Measurements from ENCODE around the gene UNK.

Gene UNK

DNA sequence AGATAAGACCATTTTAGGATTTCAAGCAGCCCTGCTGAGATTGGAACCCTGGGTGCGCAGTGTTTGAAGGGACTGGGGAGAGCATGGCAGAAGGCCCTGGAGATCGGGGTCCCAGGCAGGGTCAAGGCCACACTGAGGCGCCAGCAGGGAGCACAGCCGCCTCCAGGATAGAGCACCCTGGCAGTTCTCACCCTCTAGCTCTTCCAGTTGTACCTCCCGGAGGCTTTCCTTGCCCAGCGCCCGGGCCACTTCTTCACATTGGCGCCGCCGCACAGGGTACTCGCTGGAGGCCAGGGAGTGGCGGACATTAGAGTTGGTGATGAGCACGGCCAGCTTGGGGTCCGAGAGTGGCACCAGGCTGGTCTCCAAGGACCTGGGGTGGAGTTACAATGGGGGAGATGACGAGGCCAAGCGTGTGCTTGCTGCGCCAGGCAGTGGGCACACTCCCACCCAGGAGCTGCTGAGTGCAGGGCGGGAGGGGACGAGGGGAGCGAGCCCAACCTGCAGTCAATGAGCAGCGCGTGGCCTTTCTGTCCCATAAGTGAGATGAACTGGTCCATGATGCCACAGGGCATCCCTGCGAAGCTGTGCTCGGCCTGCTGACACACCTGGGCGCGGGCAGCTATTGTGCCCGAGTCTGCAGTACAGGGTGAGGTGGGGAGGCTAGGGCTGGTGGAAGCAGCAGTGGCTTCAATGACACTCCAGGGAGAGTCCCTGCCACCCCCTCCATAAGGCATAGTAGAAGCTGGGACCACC, 21.9 kb upstream of the UNK start:
- H3K27ac ChIP-seq (ENCODE audit: low read depth, low read length): no peak overlapping the region
- H3K36me3 ChIP-seq (ENCODE audit: control insufficient read depth in 1 of 2, insufficient read depth in 2 of 2, low read length in 2 of 2): peaks cover 0 to 25% of the 10 kb centered on the region in 2 donors
- no peak overlapping the region for H3K4me3 ChIP-seq (ENCODE audit: low read depth in 1 of 2, low read length in 2 of 2)
- H3K9ac ChIP-seq (ENCODE audit: low read depth in 1 of 2, low read length in 2 of 2): no peak overlapping the region
- peaks cover 10 to 18% of the 10 kb centered on the region in 2 donors for H3K4me1 ChIP-seq (ENCODE audit: control insufficient read depth in 1 of 2, insufficient read depth in 2 of 2, low read length in 2 of 2)
- no peaks in the 10 kb centered on the region for H3K9me3 ChIP-seq (ENCODE audit: control insufficient read depth in 1 of 2, low read length in 2 of 2)
- no peaks in the 10 kb centered on the region for H3K27me3 ChIP-seq (ENCODE audit: control insufficient read depth in 1 of 2, insufficient read depth in 2 of 2, low read length in 2 of 2)

DNA sequence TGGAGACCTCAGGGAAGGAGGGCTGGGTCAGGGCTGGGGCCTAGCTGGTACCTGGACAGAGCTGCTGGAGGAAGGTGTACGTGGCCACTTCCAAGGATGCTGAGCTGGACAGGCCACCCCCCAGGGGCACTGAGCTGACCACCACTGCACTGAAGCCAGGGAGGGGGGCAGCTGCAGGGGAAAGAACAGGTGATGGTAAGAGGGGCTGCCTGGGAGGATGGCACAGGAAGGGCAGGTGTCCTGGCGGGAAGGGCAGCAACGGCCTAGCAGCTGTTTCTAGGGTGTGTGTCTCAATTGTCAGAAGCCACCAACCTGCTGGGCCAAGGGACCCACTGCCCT, 21.4 kb upstream of the UNK start:
- H3K9me3 ChIP-seq (ENCODE audit: control insufficient read depth in 1 of 2, low read length in 2 of 2): no peaks in the 10 kb centered on the region
- H3K9ac ChIP-seq (ENCODE audit: low read depth in 1 of 2, low read length in 2 of 2): no peak overlapping the region
- peaks cover 0 to 20% of the 10 kb centered on the region in 2 donors for H3K36me3 ChIP-seq (ENCODE audit: control insufficient read depth in 1 of 2, insufficient read depth in 2 of 2, low read length in 2 of 2)
- no peak overlapping the region for H3K4me3 ChIP-seq (ENCODE audit: low read depth in 1 of 2, low read length in 2 of 2)
- H3K27me3 ChIP-seq (ENCODE audit: control insufficient read depth in 1 of 2, insufficient read depth in 2 of 2, low read length in 2 of 2): no peaks in the 10 kb centered on the region
- H3K4me1 ChIP-seq (ENCODE audit: control insufficient read depth in 1 of 2, insufficient read depth in 2 of 2, low read length in 2 of 2): peaks cover 10 to 18% of the 10 kb centered on the region in 2 donors
- H3K27ac ChIP-seq (ENCODE audit: low read depth, low read length): no peak overlapping the region

DNA sequence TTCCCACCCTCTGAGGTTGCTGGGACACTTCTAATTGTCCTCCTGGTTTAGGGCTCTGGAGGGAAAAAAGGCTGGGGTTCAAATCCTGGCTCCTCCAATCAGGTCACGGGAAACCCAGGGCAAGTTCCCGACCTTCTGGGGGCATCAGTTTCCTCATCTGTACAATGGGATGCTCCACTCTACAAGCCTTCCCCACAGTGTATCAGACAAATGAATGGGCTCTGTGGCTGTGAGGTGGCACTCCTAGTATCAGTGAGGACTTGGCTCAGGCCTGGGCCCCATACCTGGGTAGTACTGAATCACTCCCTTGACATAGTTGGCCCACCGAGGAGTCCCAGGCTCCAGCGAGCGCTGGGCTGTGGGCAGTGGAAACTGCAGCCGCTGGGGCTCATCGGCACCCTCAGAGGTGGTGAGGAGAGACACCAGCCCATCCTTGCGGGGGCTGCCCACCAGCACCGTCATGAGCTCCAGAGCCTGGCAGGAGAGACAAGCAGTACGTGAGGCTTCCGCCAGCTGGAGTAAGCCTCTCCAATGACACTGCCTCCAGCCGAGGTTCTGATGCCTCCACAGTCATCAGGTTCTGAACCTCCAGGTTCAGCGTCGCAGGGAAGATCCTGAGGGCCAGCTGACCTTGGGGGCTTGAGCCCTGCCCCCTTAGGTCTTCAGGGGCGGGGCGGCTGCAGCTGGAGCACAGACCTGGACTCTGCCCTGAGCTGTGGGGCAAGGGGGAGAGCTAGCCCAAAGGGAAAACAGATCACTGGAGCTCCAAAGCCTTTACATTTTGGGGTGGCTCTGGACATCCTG, 20.8 kb upstream of the UNK start:
- Histone ChIP-seq H3K27me3 (ENCODE audit: control insufficient read depth in 1 of 2, insufficient read depth in 2 of 2, low read length in 2 of 2) (no peaks in the 10 kb centered on the region), H3K4me1 (ENCODE audit: control insufficient read depth in 1 of 2, insufficient read depth in 2 of 2, low read length in 2 of 2) (peaks cover 10 to 18% of the 10 kb centered on the region in 2 donors), H3K9me3 (ENCODE audit: control insufficient read depth in 1 of 2, low read length in 2 of 2) (no peaks in the 10 kb centered on the region), H3K27ac (ENCODE audit: low read depth, low read length) (no peak overlapping the region), H3K9ac (ENCODE audit: low read depth in 1 of 2, low read length in 2 of 2) (peak overlapping the region; percentile 76 to 86), H3K4me3 (ENCODE audit: low read depth in 1 of 2, low read length in 2 of 2) (peak overlapping the region; percentile 77 to 83), H3K36me3 (ENCODE audit: control insufficient read depth in 1 of 2, insufficient read depth in 2 of 2, low read length in 2 of 2) (peaks cover 0 to 14% of the 10 kb centered on the region in 2 donors)

DNA sequence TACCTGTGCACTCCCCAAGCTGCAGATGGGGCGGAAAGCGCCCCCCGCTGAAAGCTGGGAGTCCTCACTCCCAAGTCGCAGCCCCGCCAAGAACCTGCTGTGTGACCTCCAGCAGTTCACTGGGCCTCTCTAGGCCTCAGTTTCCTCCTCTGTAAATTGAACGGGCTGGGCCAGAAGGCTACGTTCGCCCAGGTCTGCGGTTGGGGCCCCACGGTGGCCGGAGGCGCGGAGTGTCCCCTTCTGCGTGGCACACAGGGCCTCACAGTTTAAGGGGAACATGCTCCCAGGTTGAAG, 20.2 kb upstream of the UNK start:
- Histone ChIP-seq H3K4me1 (ENCODE audit: control insufficient read depth in 1 of 2, insufficient read depth in 2 of 2, low read length in 2 of 2) (peaks cover 13 to 21% of the 10 kb centered on the region in 2 donors), H3K36me3 (ENCODE audit: control insufficient read depth in 1 of 2, insufficient read depth in 2 of 2, low read length in 2 of 2) (peaks cover 0 to 13% of the 10 kb centered on the region in 2 donors), H3K9me3 (ENCODE audit: control insufficient read depth in 1 of 2, low read length in 2 of 2) (no peaks in the 10 kb centered on the region), H3K27me3 (ENCODE audit: control insufficient read depth in 1 of 2, insufficient read depth in 2 of 2, low read length in 2 of 2) (no peaks in the 10 kb centered on the region), H3K9ac (ENCODE audit: low read depth in 1 of 2, low read length in 2 of 2) (peak overlapping the region; percentile 76 to 86), H3K4me3 (ENCODE audit: low read depth in 1 of 2, low read length in 2 of 2) (peak overlapping the region; percentile 77 to 83), H3K27ac (ENCODE audit: low read depth, low read length) (peak overlapping the region; percentile 75)

DNA sequence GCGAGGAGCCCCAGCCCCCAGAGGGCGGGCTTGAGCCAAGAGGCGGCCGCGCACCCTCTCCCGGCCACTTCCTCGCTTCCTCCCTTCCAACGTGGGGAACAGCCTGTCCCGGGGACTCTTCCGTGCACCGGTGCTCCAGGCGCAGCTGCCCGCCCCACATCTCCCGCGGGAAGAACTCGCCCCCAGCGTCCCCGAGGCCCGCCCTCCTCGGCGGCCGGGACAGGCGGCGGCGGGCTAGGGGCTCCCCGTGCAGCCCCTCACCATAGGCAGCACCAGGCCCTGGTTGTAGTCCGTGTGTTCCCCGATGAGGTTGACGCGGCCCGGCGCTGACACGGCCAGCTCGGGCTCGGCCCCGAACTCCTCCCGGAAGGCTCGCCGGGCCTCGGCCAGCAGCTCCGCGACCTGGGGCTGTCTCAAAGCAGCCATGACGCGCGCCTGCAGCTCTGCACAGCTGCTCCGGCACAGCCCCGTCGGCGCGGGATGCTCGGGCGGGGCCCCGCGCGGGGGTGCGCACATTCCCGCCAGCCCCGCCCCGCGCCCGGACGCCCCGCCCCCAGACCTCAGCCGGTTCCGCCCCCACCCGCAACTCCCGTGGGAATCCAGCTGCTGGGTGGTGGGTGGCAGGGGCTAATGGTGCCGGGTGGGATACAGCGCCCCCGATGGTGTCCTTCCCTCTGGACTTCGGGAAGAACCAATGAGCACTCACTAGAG, 19.7 kb upstream of the UNK start, which contains the start of gene GALK1:
GALK1 (minus strand) TSS at position 482 of the 711 bp plus-strand sequence; CDS start at position 426, 56 bp downstream.
- peak within 1 kb of the TSS; percentile 75 for H3K27ac ChIP-seq (ENCODE audit: low read depth, low read length)
- peaks cover 17 to 23% of the 10 kb centered on the region in 2 donors for H3K4me1 ChIP-seq (ENCODE audit: control insufficient read depth in 1 of 2, insufficient read depth in 2 of 2, low read length in 2 of 2)
- H3K9ac ChIP-seq (ENCODE audit: low read depth in 1 of 2, low read length in 2 of 2): peak within 1 kb of the TSS; percentile 76 to 86

DNA sequence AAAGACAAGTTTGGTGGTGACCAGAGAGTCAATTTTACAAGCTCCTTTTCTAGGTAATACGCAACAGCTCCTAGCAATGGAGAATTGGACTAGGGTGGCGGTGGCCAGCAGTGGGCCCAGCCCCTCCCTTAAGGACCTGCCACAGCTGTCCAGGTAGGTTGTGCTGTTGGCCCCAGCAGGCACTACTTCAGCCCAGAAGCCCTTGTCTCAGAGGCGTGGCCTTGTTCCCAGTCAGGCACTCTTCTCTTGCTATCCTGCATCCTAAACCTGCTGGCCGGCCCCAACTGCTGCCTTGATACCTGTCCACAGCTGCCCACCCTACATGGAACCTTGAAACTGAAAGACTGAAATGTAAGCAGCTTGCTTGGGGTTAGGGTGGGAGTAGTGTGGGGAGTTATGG, 18.6 kb upstream of the UNK start:
- H3K27ac ChIP-seq (ENCODE audit: low read depth, low read length): no peak overlapping the region
- H3K4me3 ChIP-seq (ENCODE audit: low read depth in 1 of 2, low read length in 2 of 2): no peak overlapping the region
- H3K4me1 ChIP-seq (ENCODE audit: control insufficient read depth in 1 of 2, insufficient read depth in 2 of 2, low read length in 2 of 2): peaks cover 17 to 23% of the 10 kb centered on the region in 2 donors
- no peaks in the 10 kb centered on the region for H3K27me3 ChIP-seq (ENCODE audit: control insufficient read depth in 1 of 2, insufficient read depth in 2 of 2, low read length in 2 of 2)
- H3K36me3 ChIP-seq (ENCODE audit: control insufficient read depth in 1 of 2, insufficient read depth in 2 of 2, low read length in 2 of 2): peaks cover 0 to 8% of the 10 kb centered on the region in 2 donors
- no peak overlapping the region for H3K9ac ChIP-seq (ENCODE audit: low read depth in 1 of 2, low read length in 2 of 2)
- H3K9me3 ChIP-seq (ENCODE audit: control insufficient read depth in 1 of 2, low read length in 2 of 2): no peaks in the 10 kb centered on the region

More for the DNA sequence above, 19.7 kb upstream of the UNK start, which contains the start of gene GALK1:
- no peaks in the 10 kb centered on the region for H3K27me3 ChIP-seq (ENCODE audit: control insufficient read depth in 1 of 2, insufficient read depth in 2 of 2, low read length in 2 of 2)
- peaks cover 0 to 8% of the 10 kb centered on the region in 2 donors for H3K36me3 ChIP-seq (ENCODE audit: control insufficient read depth in 1 of 2, insufficient read depth in 2 of 2, low read length in 2 of 2)
- no peaks in the 10 kb centered on the region for H3K9me3 ChIP-seq (ENCODE audit: control insufficient read depth in 1 of 2, low read length in 2 of 2)
- H3K4me3 ChIP-seq (ENCODE audit: low read depth in 1 of 2, low read length in 2 of 2): peak within 1 kb of the TSS; percentile 77 to 83

DNA sequence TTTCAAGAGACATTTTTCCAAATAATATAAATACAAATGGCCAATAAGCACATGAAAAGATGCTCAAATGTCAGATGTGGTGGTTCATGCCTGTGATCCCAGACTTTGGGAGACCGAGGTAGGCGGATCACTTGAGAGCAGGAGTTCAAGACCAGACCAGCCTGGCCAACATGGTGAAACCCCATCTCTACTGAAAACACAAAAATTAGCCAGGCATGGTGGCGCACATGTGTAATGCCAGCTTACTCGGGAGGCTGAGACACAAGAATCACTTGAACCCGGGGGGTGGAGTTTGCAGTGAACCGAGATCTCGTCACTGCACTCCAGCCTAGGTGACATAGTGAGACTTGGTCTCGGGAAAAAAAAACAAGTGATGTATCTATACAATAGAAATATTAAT, 16.7 kb upstream of the UNK start:
- Histone ChIP-seq H3K36me3 (ENCODE audit: control insufficient read depth in 1 of 2, insufficient read depth in 2 of 2, low read length in 2 of 2) (peaks cover 0 to 1% of the 10 kb centered on the region in 2 donors), H3K4me3 (ENCODE audit: low read depth in 1 of 2, low read length in 2 of 2) (no peak overlapping the region), H3K4me1 (ENCODE audit: control insufficient read depth in 1 of 2, insufficient read depth in 2 of 2, low read length in 2 of 2) (peaks cover 33 to 35% of the 10 kb centered on the region in 2 donors), H3K27me3 (ENCODE audit: control insufficient read depth in 1 of 2, insufficient read depth in 2 of 2, low read length in 2 of 2) (no peaks in the 10 kb centered on the region), H3K9ac (ENCODE audit: low read depth in 1 of 2, low read length in 2 of 2) (no peak overlapping the region), H3K9me3 (ENCODE audit: control insufficient read depth in 1 of 2, low read length in 2 of 2) (no peaks in the 10 kb centered on the region), H3K27ac (ENCODE audit: low read depth, low read length) (no peak overlapping the region)

DNA sequence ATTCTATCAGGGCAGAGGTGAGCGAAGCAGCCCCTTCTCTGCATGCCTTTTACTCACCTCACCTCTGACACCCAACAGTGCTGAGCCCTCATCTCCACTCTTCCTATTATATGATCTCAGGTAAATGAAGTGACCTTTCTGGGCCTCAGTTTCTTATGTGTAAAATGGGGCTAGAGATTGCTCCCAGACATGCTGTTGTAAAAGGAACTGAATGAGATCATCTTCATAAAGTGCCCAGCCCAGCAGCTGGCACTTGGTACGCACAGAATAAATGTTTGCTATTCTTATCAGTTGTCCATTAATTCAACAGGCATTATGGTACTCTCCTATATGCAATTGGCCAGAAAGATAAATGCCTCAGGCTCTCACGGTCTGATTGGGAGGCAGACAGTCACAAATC, 15.1 kb upstream of the UNK start:
- no peak overlapping the region for H3K4me3 ChIP-seq (ENCODE audit: low read depth in 1 of 2, low read length in 2 of 2)
- peak overlapping the region in 1 of 2 donors; percentile 2 for H3K9ac ChIP-seq (ENCODE audit: low read depth in 1 of 2, low read length in 2 of 2)
- H3K36me3 ChIP-seq (ENCODE audit: control insufficient read depth in 1 of 2, insufficient read depth in 2 of 2, low read length in 2 of 2): peaks cover 0 to 5% of the 10 kb centered on the region in 2 donors
- H3K27ac ChIP-seq (ENCODE audit: low read depth, low read length): no peak overlapping the region
- no peaks in the 10 kb centered on the region for H3K9me3 ChIP-seq (ENCODE audit: control insufficient read depth in 1 of 2, low read length in 2 of 2)
- H3K4me1 ChIP-seq (ENCODE audit: control insufficient read depth in 1 of 2, insufficient read depth in 2 of 2, low read length in 2 of 2): peaks cover 25 to 27% of the 10 kb centered on the region in 2 donors
- no peaks in the 10 kb centered on the region for H3K27me3 ChIP-seq (ENCODE audit: control insufficient read depth in 1 of 2, insufficient read depth in 2 of 2, low read length in 2 of 2)

DNA sequence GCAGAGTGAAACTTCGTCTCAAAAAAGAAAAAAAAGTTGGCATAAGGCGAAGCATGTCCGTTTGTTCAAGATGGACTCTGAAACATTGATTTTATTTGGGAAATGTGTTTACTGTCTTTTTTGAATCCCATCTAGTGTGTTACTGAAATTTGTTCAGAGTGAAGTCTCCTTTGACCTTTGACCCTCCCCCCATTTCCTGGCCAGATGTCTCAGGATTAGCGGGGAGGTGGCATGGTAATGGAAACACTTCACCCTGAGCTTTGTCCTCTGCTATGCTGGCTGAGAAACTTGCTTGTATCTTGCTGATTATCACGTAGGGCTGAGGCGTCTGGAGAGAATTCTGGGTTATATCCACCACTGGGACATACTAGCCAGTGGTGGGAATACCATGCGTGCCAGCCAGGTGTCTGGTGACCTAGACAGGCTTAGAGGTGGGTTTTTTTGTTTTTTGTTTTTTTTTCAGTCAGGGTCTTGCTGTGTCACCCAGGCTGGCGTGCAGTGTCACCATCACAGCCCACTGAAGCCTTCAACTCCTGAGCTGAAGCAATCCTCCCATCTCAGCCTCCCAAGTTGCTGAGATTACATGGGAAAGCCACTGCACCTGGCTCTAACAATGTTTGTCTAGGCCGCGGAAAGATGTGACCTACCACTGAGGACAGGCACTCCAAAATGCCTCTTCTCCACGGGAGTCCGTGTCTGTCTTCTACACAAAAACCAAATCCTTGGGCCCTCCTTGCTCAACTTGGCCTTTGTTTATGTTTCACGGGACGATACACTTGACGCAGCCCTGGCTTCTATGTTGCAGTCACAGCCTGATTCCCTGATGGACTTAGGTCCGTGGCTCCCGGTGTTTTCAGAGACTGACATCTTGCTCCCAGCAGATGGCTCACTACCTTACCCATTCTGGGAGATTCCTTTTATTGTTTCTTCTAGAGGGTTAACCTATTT, 13.0 kb upstream of the UNK start:
- peak overlapping the region; percentile 22 to 61 for H3K9ac ChIP-seq (ENCODE audit: low read depth in 1 of 2, low read length in 2 of 2)
- peaks cover 30 to 35% of the 10 kb centered on the region in 2 donors for H3K4me1 ChIP-seq (ENCODE audit: control insufficient read depth in 1 of 2, insufficient read depth in 2 of 2, low read length in 2 of 2)
- H3K36me3 ChIP-seq (ENCODE audit: control insufficient read depth in 1 of 2, insufficient read depth in 2 of 2, low read length in 2 of 2): peaks cover 8 to 21% of the 10 kb centered on the region in 2 donors
- H3K27ac ChIP-seq (ENCODE audit: low read depth, low read length): peak overlapping the region; percentile 26
- H3K4me3 ChIP-seq (ENCODE audit: low read depth in 1 of 2, low read length in 2 of 2): peak overlapping the region in 1 of 2 donors; percentile 18
- no peaks in the 10 kb centered on the region for H3K9me3 ChIP-seq (ENCODE audit: control insufficient read depth in 1 of 2, low read length in 2 of 2)
- H3K27me3 ChIP-seq (ENCODE audit: control insufficient read depth in 1 of 2, insufficient read depth in 2 of 2, low read length in 2 of 2): no peaks in the 10 kb centered on the region

Data from duodenal mucosa (tissue), 2 donors.